A172 (cell line): ENCODE results near the gene ABCF3. TPM values are rescaled to one million over a fixed set of nuclear protein-coding genes. Genes with fewer than 3 reads are reported as not detected.
A peak's percentile ranks its signal among the peaks of the same experiment; 100 is the strongest.

Source experiments
- DNase-seq: peaks from one replicate; pipeline ENCODE4 v3.0.0-alpha.2; 2015; ENCODE audit warnings: low spot score
- total RNA-seq: library from RNA; depleted of rRNA; stranded (reverse); fragments of >200 nt; shearing (Covaris generic); gene quantifications from 2 replicates; pipeline ENCODE4 v1.2.3, GENCODE V29; 2014

The ABCF3 gene
- total RNA-seq, 1 experiment from 2014 or later, result 46.9 TPM

- DNase-seq, result peak; percentile 44
Observed at GRCh38 chr3:184168363-184169120, 17.5 kb upstream of the ABCF3 start.

GRCh38 chr3:184169896-184170875, 15.8 kb upstream of the ABCF3 start:
- DNase-seq, result no peak

GRCh38 chr3:184171562-184171961, 14.4 kb upstream of the ABCF3 start:
- peak; percentile 57 for DNase-seq

- peak; percentile 40 for DNase-seq
Observed at GRCh38 chr3:184172681-184173373, 13.2 kb upstream of the ABCF3 start.

GRCh38 chr3:184173374-184173722, 12.7 kb upstream of the ABCF3 start:
- DNase-seq, result no peak

- DNase-seq, result no peak
Observed at GRCh38 chr3:184174284-184174645, 11.7 kb upstream of the ABCF3 start.

GRCh38 chr3:184174646-184175492, 11.1 kb upstream of the ABCF3 start, which contains the start of gene AP2M1:
TSS of gene AP2M1 (plus strand) at chr3:184174855. CDS start at chr3:184176994, 2,139 bp downstream.
- peak; percentile 100 for DNase-seq

- DNase-seq, result no peak
Observed at GRCh38 chr3:184175506-184175905, 10.5 kb upstream of the ABCF3 start.

- DNase-seq, result no peak
Observed at GRCh38 chr3:184175981-184176376, 10.0 kb upstream of the ABCF3 start.

GRCh38 chr3:184176377-184177330, 9.3 kb upstream of the ABCF3 start:
- DNase-seq, result peak; percentile 98

GRCh38 chr3:184177331-184177731, 8.7 kb upstream of the ABCF3 start:
- DNase-seq, result peak; percentile 66

GRCh38 chr3:184177767-184178306, 8.2 kb upstream of the ABCF3 start:
- DNase-seq, result no peak

- no peak for DNase-seq
Observed at GRCh38 chr3:184178521-184179138, 7.4 kb upstream of the ABCF3 start.

- peak; percentile 87 for DNase-seq
Observed at GRCh38 chr3:184180165-184180564, 5.8 kb upstream of the ABCF3 start.

- DNase-seq, result no peak
Observed at GRCh38 chr3:184181596-184181995, 4.4 kb upstream of the ABCF3 start.

GRCh38 chr3:184183679-184184078, 2.3 kb upstream of the ABCF3 start:
- no peak for DNase-seq

GRCh38 chr3:184184546-184185230, 1.3 kb upstream of the ABCF3 start:
- no peak for DNase-seq

- peak; percentile 97 for DNase-seq
Observed at GRCh38 chr3:184185461-184186183, 377 bp upstream of the ABCF3 start.
